GM20431 (cell line): ENCODE data around the gene MAP4K4.

Source experiments
- in situ Hi-C: fragments of 300-500 bp; cut with MseI, MboI; formaldehyde crosslinking; loops from one replicate; pipeline ENCODE4 v1.15.0; 2020; ENCODE audit warnings: low sequenced_read_pairs; ENCODE audit not compliant: unreplicated experiment

Gene MAP4K4

DNA sequence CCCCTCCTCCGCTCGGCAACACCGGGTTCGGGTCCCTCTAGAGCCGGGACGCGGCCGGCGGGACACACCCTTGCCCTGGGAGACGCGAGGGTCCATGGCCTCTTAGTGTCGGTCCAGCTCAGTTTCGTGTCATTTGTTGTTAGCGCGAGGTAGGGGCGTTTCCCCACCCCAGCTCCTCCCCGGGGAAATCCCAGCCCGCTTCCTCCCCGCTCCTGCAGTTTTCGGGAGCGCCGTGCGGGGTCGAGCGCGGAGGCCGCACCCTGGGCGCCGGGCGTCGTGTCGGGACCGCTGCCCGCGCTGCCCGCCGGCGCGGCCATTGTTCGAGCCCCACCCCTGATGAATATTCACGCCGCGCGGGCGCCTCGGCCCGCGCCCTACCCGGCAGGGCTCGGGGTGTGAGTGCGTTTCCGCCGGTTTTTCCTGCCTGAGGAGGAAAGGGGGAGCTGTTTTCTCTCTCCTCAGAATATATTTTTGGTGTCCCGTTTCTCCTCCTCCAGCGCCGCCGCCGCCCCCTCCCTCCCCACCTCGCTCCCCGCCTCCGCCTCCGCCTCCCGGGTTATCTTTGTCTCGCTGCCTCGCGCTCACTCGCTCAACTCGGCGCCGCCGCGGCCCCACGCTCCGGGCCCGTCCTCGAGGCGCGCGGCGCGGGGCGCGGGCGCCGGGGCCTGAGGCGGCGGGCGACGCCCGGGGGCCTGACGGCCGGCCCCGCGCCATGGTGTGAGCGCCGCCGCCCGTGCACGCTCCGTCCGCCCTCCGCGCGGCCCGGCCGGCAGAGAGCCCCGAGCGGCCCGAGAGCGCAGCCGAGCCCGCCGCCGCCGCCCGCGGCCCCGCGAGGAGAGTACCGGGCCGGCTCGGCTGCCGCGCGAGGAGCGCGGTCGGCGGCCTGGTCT, at the start of gene MAP4K4:
Gene MAP4K4 (plus strand): TSS at position 584 of the 890 bp plus-strand sequence. CDS start 374 bp downstream, outside the sequence.
- in situ Hi-C loops = no loop called here

DNA sequence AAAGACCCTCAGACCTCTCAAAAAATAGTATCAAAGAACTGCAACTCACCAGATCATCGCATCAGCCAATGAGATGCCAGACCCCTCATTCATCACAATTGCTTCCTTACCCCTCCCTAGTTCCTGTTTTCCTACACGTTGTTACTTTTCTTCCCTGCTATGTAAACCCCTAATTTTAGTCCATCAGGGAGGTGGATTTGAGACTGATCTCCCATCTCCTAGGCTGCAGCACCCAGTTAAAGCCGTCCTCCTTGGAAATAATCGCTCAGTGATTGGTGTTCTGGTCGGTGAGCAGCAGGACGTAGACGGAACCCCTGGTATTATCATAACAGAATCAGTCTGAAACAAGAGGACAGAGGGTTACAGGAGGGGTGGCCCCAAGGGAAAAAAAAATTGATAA, 44.0 kb upstream of the MAP4K4 start:
- in situ Hi-C loops = no loop called here

DNA sequence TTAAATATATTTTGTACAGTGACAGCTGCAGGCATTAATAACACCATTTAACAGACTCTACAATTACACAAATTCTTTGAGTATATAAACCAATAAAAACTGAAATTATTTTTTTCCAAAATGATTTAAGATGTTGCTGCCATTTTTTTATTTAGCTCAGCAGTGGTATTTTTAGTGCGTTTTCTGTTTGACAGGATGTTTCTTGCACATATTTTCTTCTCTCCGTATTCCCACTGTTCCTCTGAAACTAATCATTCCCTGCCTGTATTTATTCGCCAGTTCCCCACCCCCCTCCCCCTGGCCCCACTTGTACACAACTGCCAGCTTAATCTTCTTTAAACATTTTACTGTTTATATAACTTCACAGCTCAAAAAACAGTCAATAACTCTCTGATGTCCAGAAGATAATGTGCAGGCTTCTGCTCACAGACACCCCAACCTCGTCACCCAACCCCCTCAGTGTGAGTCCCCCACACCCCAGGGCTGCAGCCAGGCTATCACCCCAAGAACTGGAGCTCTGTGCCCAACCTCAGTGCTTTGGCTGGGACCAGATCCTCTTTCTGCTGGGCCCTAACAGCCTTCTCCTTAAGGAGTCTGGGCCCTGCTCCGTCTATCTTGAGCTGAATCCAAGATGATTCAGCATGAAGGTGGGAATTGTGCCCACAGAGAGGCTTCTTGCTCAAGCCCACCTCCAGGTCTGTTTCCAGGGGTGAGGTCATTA, 41.6 kb upstream of the MAP4K4 start:
- in situ Hi-C loops = no loop called here

DNA sequence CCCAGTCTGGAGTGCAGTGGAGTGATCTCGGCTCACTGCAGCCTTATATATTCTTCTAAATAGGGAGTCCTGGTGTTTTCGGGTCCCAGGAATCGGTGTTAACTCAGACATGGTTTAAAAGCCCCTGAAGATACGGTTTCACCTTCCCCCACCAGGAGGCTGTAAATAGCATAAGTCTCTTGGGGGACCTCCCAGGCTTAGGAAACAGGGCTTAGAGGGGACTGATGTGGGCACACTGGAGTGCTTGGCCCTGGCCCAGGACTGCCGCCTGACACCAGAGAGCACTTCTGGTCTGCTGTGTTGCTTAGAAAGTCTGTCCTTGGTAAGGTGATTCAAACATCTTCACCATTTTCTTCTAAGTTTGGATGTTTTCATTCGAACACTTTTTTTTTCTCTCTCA, 39.7 kb upstream of the MAP4K4 start:
- in situ Hi-C loops = no loop called here

DNA sequence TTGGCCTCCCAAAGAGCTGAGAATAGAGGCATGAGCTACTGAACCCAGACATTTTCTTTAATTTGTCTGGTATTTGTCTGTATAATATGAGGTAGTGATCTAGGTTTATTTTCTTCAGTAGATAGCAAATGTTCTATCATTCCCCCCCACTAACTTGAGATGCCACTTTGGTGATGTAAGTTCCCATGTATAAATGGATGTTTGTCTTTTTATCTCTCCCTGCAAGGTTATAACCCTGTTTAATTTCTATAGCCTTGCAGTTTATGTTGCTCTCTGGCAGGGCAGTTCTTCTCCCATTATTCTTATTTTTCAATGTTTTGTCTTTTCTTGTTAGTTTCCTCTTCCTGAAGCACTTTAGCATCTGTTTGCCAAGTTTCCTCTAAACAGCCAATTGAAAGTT, 39.1 kb upstream of the MAP4K4 start:
- in situ Hi-C loops = no loop called here

DNA sequence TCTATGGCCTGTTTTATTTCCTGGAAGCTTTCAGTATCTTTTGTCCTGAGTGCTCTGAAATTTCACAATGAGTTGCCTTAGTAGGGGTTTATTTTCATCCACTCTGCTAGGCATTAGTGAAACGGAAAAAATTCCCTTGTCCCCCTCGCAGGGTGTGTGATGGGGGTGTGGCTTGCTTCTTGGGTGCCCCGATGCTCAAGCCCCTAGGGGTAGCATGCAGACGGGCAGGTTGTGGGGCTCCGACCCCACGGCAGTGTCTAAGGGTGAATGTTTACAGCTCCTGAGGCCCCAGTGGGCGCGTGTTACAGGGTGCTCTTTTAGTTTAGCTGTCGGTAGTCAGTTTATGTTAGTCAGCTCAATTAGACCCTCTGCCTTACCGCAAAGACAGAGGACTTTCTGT, 32.2 kb upstream of the MAP4K4 start:
- in situ Hi-C loops = no loop called here

DNA sequence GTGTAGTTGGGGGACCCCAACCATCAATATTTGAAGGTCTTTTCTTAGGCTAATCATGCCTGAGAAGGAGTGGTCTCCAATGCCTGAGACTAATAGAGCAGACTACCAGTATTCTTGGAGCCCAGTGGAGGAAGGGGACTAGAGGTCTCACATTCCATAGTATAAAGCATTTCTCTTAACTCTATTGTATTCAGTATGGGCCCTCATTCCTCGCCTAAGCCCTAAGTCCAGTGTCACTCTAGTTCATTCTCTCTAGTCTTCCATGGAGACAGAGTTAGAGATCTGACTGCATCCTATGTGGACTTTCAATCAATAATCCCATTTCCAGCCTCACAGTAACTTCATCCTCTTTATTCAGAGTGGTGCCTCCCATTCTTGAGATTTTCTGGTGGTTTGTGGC, 29.7 kb upstream of the MAP4K4 start:
- in situ Hi-C loops = no loop called here

DNA sequence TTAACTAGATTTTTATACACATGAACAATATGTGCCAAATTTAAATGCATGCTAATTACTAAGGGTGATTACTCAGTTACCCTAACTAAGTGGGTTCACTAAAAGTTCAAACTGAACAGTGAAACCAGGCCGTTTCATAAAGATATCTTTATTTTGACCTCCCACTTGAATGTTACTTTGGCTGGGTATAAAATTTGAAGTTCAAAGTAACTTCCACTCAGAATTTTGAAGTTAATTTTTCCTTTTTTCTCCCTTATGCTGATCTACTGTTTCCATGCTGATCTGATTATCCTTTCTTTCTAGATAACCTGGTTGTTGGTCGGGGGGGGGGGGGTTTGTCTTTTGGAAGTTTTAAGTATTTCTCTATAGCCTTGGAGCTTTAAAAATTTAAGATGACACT, 25.5 kb upstream of the MAP4K4 start:
- in situ Hi-C loops = no loop called here

DNA sequence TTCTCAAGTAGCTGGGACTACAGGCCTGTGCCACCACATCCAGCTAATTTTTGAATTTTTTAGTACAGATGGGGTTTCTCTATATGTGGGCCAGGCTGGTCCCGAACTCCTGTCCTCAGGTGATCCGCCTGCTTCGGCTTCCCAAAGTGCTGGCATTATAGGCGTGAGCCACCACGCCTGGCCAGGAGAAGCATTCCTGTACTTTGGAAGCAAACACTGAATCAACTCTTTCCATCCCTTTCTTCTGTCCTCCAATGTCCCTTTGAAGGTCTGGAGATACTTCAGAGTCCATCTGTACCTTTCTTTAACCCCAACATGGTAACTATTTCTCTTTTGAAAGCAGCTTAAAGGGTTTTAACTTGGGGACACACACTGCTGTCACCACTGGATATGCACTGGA, 23.6 kb upstream of the MAP4K4 start:
- in situ Hi-C loops = no loop called here

DNA sequence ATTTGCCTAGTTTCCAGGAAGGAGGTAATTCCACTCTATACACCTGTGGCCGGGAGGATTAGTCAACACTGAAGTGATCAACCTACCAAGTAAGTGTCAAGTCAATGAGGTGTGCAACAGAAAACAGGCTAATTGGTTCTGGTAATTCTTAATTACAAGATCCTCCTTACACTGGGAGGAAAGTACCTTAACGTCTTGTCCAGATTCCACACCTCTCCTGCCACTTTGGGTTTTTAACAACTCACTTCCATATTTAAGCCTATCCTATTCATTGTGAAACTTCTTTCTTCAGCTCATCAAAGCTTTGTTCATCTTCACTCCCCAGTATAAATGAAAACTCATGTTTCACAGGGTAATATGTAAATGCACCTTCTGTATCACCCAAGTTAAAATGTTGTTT, 22.0 kb upstream of the MAP4K4 start:
- in situ Hi-C loops = no loop called here

DNA sequence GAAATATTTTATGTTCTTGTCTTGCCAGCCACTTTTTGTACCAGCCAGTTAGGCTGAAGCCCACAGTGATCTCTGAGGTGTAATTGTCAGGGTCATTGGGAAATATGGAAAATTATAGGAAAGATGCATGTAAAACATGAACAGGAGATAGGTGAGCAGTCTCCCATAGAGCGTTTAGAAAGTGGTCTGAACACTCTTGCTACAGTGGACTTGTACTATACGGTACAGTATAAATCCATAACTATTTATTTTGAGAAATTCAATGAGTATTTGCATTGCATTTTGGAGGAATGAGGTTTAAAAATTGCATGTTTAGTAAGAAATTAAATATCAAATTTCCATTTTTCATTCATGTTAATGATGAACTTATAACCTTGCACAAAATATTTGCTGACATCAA, 20.8 kb upstream of the MAP4K4 start:
- in situ Hi-C loops = no loop called here

DNA sequence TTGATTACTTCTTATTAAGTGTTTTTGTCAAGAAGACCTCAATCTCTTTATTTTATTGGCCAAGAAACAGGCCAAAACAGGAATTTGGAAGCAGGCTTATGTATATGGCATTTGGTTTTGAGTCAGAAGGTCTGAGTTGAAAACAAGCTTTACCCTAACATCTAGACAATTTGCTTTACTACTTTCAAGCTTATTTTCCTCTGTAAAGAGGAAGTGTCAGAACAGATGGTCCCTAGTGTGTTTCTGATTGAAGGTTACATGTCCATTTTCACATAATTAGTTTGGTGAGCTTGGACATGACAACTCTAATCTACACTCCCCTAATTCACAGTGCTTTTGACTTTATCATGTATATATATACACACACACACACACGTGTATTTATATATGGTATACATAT, 19.8 kb upstream of the MAP4K4 start:
- in situ Hi-C loops = no loop called here

DNA sequence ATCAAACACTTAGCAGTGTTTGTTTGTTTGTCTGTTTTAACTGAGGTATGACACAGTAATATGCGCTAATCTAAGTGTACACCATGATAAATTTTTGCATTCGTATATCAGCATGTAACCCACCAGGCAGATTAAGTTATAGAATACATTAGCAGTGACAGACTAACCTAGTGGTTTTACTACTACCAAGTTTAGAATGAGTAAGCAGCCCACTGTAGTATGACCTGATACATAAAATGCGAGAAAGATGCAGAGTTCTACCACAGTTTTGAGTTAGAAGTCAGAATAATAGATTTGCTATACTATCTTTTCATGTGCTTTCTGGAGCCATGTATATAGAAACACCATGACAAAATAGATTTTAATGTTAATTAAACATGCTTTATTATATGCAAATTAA, 19.1 kb upstream of the MAP4K4 start:
- in situ Hi-C loops = no loop called here

DNA sequence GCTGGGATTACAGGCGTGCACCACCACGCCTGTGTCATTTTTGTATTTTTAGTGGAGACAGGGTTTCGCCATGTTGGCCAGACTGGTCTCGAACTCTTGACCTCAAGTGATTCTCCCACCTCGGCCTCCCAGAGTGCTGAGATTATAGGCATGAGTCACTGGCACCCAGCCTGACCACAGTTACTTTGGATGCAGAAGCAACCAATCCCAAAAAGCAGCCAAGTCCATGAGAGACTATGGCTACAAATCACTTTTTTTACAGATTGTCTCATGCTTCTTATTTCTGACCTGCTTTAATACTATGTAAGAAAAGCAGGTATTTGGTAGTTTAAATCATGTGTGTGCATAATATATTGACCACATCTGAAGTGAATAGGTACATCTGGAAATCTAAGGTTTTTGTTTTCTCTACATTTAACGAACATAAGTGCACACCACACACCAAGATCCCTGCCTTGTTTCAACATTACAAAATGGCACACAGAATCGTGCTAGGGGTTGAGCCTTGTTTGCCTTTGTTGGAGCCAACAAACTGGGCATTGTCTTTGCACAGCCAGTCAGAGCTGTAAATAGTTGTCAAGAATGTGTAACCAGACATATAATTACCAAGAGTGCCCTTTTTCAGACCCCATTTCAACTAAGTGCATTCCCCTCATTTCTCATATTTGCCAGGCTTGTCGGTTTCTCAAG, 18.3 kb upstream of the MAP4K4 start:
- in situ Hi-C loops = no loop called here

DNA sequence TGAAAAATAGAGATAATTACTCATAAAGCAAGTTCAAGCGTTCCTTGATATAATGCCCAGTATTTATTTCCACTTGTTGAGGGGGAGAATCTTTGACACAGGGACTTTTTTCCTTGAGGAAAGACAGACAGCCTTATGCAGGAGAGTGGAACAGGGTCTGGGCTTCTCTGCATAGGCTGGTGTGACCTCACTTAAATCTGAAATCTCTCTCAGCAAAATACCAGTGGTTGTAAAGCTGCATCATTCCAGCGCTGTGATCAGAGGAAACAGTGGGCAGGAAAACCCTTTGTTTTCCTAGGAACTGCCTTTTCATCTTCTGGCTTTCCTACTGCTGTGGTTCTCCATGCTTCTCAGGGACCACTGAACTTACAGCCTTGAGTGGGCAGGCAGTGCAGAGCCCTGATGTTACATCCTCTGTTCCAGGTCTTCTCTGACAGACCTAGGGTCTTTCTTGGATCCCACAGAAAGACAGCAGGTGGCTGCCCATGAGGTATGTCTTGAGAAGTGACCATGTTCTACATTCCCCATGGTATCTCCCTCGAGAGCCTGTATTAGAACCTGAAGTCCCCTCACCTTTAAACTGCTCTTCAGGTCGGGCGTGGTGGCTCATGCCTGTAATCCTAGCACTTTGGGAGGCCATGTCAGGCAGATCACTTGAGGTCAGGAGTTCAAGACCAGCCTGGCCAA, 17.6 kb upstream of the MAP4K4 start:
- in situ Hi-C loops = no loop called here

DNA sequence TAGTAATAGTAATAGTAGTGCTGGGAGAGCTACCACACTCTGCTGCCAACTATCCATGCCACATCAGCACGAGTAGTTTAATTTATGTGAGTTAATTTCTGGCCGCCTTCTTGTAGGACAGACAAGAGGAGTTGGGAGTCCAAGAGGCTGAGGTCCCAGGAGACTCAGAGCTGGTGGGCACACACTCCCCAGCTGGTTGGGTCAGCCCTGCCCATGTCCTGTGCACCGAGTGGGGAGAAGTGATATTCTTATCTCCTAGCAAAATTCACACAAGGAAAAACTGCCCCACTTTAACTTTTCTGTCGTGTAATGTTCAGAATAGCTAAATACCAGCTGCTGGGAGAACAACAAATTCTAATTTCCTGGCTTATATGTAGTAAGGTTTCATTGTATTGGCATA, 15.2 kb upstream of the MAP4K4 start:
- in situ Hi-C loops = no loop called here

DNA sequence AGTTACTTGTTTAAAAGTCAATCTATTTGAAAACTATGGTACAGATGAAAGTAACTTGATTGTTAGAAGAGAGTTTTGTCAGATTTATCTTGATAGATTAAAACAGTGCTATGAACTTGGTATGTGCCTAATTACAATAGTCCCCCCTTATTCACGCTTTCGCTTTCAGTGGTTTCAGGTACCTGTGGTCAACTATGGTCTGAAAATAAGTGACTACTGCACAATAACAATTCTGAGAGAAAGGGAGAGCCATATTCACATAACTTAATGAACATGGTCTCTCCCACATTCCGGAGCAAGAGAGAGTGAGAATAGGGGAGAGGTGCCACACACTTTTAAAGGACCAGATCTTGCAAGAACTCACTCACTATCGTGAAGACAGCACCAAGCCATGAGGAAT, 13.2 kb upstream of the MAP4K4 start:
- in situ Hi-C loops = no loop called here

DNA sequence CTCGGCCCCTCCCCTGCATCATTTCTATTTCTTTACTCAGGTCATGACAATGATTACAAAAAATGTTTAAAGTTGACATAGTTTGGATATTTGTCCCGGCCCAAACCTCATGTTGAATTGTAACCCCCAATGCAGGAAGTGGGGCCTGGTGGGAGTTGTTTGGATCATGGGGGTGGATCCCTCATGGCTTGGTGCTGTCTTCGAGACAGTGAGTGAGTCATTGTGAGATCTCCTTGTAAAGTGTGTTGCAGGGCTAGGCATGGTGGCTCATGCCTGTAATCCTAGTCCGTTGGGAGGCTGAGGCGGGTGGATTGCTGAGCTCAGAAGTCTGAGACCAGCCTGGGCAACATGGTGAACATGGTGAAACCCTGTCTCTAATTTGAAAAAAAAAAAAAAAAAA, 9.2 kb upstream of the MAP4K4 start:
- in situ Hi-C loops = no loop called here

DNA sequence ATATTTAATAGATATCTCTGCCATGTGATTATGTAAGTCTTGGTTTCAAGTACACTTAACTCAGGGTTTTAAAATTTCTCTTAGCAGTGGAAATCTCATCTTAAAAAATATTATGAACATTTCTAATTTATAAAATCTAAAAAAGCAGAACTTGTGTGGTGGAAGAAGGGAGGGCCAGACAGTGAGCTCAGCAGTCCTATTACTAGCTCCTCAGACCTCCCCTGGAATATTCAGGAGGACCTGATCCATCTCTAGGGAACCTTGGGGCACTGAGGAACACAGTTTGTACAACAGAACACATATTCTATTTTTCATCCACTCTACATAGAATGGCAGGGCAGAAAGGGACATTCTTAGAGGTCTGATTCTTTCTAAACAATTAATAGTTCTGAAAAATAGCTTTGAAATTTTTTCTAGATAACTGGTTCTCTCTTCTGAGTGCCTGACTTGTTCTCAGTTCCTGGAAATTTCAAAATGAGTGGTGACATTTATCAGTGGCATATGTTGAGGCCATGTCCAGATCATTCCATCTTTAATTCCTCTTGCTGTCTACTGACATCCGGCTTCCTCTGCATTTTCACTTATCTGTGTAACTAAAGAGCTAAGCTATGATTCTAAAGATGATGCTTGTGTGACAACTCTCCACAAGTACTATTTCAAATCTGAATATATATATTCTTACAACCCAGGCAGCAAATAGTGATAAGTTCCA, 8.2 kb upstream of the MAP4K4 start:
- in situ Hi-C loops = no loop called here
